Mammary epithelial cell (primary cell): ENCODE measurements around the gene DDX50.

Experiments
- CTCF ChIP-seq, 2 donors: IDR thresholded peaks in 1 of 2; conservative IDR thresholded peaks in 1 of 2; 2 replicates each; pipeline ENCODE4 v1.5.1; 2011 to 2012; ENCODE audit warnings: inconsistent platforms in 2 of 2, low read length in 2 of 2, mild to moderate bottlenecking in 2 of 2, control low read depth in 1 of 2, low read depth in 1 of 2; ENCODE audit not compliant: insufficient read depth in 1 of 2; ENCODE audit errors: extremely low read depth in 1 of 2
- EZH2 ChIP-seq: IDR thresholded peaks from 2 replicates; pipeline ENCODE4 v1.6.1; 2012; ENCODE audit warnings: low read length, inconsistent platforms, borderline replicate concordance

- TF ChIP-seq CTCF (conservative IDR thresholded peaks at IDR 0.05 in 1 of 2, IDR thresholded peaks at IDR 0.05 in 1 of 2; ENCODE audit: extremely low read depth in 1 of 2, insufficient read depth in 1 of 2, low read depth in 1 of 2, low read length in 2 of 2) (no peak), EZH2 (no peak)
Measured at GRCh38 chr10:68879628-68880027, 21.5 kb upstream of the DDX50 start.
